Measurements from ENCODE around the gene TAF1. TPM values are rescaled to one million over a fixed set of nuclear protein-coding genes. Genes with fewer than 3 reads are reported as not detected.

TAF1 gene
- total and polyA plus RNA-seq, 4 donors: 9.5 to 77.4 (median 25.7) TPM

GRCh38 chrX:71487814-71488213 is 121.7 kb downstream of the TAF1 start:
- Histone ChIP-seq H3K4me3 (no peak overlapping the region), H3K4me1 (ENCODE audit: control insufficient read depth in 5 of 5, insufficient read depth in 5 of 5, low read length in 5 of 5) (no peaks in the 10 kb centered on the region), H3K27me3 (ENCODE audit: control insufficient read depth in 3 of 3, insufficient read depth in 3 of 3, low read length in 2 of 3) (no peaks in the 10 kb centered on the region), H3K27ac (ENCODE audit: low read depth in 1 of 2, low read length in 1 of 2) (no peak overlapping the region), H3K9me3 (ENCODE audit: control insufficient read depth in 4 of 4, insufficient read depth in 3 of 4, low read length in 3 of 4) (peaks cover 0 to 4% (median 0%) of the 10 kb centered on the region in 4 donors), H3K36me3 (ENCODE audit: control insufficient read depth in 4 of 4, insufficient read depth in 4 of 4, low read length in 4 of 4) (no peaks in the 10 kb centered on the region), H3K9ac (ENCODE audit: insufficient read depth in 1 of 2, low read length in 2 of 2) (no peak overlapping the region)
- DNase-seq (no peak), ATAC-seq (ENCODE audit: insufficient read depth, low FRiP score) (no peak)
- TF ChIP-seq CTCF (IDR thresholded peaks at IDR 0.05; ENCODE audit: control extremely low read depth, extremely low read depth): no peak

- Histone ChIP-seq H3K9ac (ENCODE audit: insufficient read depth in 1 of 2, low read length in 2 of 2) (no peak overlapping the region), H3K4me1 (ENCODE audit: control insufficient read depth in 5 of 5, insufficient read depth in 5 of 5, low read length in 5 of 5) (no peaks in the 10 kb centered on the region), H3K36me3 (ENCODE audit: control insufficient read depth in 4 of 4, insufficient read depth in 4 of 4, low read length in 4 of 4) (no peaks in the 10 kb centered on the region), H3K9me3 (ENCODE audit: control insufficient read depth in 4 of 4, insufficient read depth in 3 of 4, low read length in 3 of 4) (peaks cover 0 to 4% (median 0%) of the 10 kb centered on the region in 4 donors), H3K27ac (ENCODE audit: low read depth in 1 of 2, low read length in 1 of 2) (no peak overlapping the region), H3K27me3 (ENCODE audit: control insufficient read depth in 3 of 3, insufficient read depth in 3 of 3, low read length in 2 of 3) (no peaks in the 10 kb centered on the region), H3K4me3 (no peak overlapping the region)
- WGBS, 2 donors: 83 to 93% methylated on average over 5 of the region's 5 CpGs
- no peak for TF ChIP-seq CTCF (IDR thresholded peaks at IDR 0.05; ENCODE audit: control extremely low read depth, extremely low read depth)
- no peak for DNase-seq
- no peak for ATAC-seq (ENCODE audit: insufficient read depth, low FRiP score)
These were observed 123.4 kb downstream of the TAF1 start for GRCh38 chrX:71489540-71489939.

DNA sequence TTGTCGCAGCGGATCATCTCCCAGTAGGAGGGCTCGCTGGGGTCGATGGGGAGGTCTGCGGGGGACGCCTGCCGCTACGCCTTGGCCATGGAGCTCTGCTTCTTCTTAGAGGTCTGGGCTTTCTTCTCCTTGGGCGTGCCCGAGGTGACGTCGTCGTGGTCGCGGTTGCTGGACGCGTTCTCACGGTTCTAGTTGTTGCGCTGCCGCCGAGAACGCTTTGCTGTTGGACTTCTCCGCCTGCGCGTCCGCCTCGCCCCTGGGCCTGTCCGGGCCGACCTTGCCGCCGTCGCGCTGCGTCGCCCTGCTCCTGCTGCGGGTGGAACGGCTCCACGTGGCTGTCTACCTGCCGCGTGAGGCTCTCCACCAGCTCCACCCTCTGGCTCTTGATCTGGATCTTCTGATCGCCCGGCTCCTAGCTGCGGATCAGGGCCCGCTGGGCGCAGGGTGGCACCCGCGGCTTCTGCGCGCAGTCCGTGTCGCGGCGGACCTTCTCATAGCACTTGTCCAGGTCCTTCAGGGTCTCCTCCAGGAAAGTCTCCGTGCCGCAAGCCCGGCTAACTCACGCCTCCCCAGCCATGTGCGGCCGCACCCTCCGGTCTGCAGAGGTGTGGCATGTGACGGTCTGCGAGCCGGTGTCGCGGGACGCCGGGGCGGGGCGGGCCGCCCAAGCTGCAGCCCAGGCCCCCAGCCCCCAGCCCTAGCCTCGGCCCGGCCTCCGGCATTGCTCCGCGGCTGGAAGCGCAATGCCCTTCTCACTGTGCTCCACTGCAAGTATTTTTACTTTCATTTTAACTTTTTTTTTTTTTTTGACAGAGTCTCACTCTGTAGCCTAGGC is 126.3 kb downstream of the TAF1 start:
- Histone ChIP-seq H3K9me3 (ENCODE audit: control insufficient read depth in 4 of 4, insufficient read depth in 3 of 4, low read length in 3 of 4) (peaks cover 0 to 4% (median 0%) of the 10 kb centered on the region in 4 donors), H3K4me1 (ENCODE audit: control insufficient read depth in 5 of 5, insufficient read depth in 5 of 5, low read length in 5 of 5) (no peaks in the 10 kb centered on the region), H3K27ac (ENCODE audit: low read depth in 1 of 2, low read length in 1 of 2) (peak overlapping the region in 1 of 2 donors; percentile 34), H3K27me3 (ENCODE audit: control insufficient read depth in 3 of 3, insufficient read depth in 3 of 3, low read length in 2 of 3) (no peaks in the 10 kb centered on the region), H3K9ac (ENCODE audit: insufficient read depth in 1 of 2, low read length in 2 of 2) (peak overlapping the region in 1 of 2 donors; percentile 42), H3K4me3 (peak overlapping the region; percentile 47), H3K36me3 (ENCODE audit: control insufficient read depth in 4 of 4, insufficient read depth in 4 of 4, low read length in 4 of 4) (no peaks in the 10 kb centered on the region)
- peak; percentile 32 to 41 (median 34) for DNase-seq
- TF ChIP-seq CTCF (IDR thresholded peaks at IDR 0.05; ENCODE audit: control extremely low read depth, extremely low read depth): no peak
- 1 to 34% methylated on average over 27 to 76 of the region's 76 CpGs for WGBS, 2 donors
- peak; percentile 70 for ATAC-seq (ENCODE audit: insufficient read depth, low FRiP score)

Data from lung (tissue), 12 donors.